ENCODE data around the gene LTK.
A peak's percentile ranks its signal among the peaks of the same experiment; 100 is the strongest.

Gene LTK

DNA sequence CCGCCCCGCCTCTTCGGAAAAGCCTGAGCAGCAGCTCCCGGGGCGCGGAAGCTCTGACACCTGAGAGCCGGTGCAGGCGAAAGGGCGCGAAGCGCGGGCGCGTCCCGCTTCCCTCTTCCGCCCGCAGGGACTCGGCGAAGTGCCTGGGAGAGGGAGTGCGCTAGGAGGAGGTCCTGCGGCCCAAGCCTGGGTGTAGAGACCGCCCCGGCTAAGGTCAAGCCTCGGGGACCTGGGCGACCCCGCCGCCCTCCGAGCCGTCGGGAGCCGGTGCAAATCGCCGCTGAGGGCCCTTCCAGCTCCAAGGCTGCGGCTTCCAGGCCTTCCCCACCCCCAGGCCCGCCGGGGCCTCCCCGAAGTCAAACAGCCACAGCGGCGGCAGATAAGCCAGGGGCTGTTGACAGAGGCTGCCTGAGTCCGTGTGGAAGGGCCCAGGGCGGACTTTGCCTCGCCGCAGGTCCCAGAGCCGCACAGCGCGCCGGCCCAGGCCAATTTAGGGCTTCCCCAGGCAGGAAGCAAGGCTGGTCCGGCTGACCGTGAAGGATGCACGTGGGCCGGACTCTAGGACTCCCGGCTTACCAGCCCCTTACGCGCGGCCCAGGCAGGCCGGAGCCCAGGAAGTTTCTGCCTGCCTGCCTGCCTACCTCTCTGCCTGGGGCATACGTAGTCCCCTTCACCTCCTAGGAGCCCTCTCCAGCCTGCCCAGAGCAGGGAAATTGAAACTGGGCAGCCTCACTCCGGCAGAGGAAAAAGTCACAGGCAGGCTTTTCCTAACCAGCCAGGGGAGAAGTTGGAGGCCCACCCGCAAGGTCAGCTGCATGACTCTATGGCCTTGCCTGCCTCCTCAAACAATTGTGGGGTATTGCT lies 17.7 kb downstream of the LTK start:
- no peak for DNase-seq

DNA sequence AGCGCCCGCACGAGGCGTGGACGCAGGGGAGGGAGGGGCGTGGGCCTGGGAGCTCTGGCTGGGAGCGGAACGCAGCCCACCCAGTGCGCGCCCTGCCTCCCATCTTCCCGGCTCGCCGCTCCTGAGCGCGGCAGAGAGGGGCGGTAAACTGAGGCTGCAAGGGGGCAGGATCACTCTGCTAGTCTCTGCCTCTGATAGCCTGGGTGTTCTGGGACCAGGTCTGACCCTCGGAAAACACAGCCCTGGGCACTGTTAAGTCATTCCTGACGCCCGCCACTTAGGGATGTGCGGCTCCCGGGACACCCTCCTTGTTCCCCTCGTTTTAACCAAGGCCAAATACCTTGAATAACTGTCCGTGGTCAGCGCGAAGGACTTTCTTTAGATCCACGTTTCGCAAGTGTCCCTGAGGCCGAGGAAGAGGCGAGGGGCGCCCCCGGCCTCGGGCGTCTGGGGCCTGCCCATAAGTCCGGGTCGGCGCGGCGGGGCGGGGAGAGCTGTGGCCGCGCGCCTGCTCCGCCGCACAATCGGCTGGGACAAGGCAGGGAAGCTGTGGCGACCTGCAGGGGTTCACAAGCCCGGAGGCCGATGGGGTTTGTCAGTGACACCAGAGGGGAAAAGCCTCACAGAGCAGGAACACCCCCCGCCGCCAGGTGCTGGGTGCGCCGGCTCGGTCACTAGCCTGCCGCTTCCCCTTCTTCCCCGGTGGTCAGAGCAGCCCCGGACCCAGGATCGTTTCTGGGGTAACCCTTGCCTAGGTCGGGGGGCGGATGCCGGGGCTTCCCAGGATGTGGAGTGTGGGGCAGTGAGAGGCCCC lies 18.5 kb downstream of the LTK start:
- DNase-seq: peak in 1 of 2 donors; percentile 38

DNA sequence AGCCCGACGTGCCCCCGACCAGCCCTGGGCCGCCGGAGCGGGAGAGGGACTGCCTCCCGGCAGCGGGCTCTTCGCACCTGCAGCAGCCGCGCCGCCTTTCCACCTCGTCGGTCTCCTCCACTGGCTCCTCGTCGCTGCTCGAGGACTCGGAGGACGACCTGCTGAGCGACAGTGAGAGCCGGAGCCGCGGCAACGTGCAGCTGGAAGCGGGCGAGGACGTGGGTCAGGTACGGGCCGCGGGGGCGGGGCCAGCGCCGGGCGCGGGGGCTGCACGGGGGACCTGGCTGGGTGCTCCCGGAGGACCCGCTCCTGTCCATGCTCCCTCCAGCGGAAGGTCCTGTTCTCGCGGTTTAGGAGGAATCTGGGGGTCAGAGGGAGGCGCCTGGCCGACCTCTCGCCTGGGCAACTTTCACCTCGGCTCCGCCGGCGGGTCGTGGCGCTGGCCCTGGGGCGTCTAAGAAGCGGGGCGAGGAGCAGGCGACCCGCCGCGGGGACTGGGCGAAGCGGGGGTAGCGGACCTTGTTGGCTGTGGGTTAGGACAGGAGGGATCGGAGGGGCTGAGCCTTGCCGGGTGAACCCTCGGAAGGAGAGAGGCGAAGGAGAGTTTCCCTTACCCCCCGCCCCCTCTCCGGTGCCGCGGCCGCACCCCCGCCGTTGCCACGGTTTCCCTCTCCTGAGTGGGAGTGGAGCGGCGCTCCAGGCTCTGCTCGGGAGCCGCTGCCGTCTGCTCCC lies 19.3 kb downstream of the LTK start:
- peak; percentile 34 to 50 for DNase-seq

DNA sequence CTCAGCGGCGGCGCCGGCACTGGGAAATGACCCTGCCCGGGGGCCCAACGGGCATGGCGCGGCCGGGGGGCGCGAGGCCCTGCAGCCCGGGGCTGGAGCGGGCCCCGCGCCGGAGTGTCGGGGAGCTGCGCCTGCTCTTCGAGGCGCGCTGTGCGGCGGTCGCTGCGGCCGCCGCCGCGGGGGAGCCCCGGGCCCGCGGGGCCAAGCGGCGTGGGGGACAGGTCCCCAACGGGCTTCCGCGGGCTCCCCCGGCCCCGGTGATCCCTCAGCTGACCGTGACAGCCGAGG lies 19.8 kb downstream of the LTK start:
- no peak for DNase-seq

DNA sequence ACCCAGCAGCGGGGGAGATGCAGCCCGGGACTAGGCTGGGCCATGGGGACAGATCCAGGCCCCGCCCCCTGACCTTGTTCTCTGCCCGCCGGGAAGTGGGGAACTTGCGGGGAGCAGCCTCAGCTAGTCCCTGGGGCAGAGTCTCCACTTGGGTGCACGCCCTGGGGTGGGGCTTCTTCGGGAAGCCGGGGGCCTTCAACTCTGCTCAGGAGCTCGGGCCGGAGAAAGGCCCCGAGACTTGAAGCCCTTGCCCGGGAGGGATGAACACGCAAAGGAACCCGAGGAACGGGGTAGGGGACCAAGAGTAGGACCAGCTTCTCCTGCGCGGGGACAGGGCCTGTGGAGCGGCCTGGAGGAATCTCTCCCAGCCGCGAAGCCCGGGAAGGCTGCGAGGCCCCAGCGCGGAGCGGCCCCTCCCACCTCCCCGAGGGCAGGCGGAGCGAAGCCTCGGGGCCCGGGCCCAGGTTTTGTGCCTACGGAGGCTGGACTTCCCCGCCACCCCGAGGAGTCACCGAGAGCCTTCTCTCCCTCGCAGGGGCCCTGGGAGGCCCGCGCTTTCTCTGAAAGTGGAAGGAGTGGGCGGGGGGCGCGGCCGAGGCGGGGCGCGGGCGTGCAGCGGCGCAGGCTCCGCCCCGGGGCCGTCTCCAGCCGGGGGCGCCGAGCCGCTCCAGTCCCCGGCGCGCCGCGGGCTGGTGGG lies 20.3 kb downstream of the LTK start, which contains the start of gene ITPKA:
ITPKA (plus strand) TSS at position 670 of the 697 bp plus-strand sequence. CDS start 54 bp downstream, outside the sequence.
- peak; percentile 90 for DNase-seq

DNA sequence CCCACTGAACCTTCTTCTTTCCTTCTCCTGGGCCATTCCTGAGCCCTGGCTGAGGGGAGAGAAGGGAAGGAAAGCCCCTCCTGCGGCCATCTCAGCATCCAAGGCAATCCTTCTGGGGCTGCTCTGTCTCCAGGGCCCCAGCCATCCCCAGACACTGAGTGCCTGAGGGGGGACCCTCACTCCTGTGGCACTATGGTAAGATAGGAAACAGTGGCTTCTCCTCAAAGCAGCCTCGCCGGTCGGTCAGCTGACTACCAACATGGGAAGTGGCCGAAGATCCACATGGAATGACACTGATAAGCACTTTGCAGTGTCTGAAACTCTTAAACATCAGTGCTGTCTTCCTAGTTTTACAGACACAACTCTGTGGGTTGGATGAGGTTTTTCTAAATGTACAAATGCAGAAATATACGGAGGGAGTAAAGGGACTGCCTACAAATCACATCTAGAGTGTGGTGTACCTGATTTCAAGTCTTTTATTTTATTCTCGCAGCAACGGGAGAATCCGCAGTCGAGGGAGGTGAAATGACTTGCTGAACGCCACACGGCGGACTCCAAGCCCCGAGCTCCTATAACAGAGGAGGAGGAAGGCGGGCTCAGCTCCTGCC lies 20.9 kb downstream of the LTK start:
- no peak for DNase-seq

DNA sequence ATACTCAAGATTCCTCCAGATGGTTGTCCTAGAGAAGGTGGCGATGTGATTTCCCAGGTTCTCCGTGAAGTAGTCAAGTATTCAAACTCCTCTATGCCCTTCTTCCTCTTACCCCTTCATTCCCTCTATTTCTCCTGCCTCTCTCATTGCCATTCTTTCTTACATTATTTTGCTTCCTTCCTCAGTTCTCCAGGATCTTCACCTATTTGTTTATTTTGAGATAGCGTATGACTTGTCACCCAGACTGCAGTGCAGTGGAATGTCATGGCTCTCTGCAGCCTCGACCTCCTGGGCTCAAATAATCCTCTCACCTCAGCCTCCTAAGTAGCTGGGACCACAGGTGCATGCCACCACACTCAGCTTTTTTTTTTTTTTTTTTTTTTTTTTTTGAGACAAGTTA lies 21.7 kb downstream of the LTK start:
- DNase-seq: no peak

DNA sequence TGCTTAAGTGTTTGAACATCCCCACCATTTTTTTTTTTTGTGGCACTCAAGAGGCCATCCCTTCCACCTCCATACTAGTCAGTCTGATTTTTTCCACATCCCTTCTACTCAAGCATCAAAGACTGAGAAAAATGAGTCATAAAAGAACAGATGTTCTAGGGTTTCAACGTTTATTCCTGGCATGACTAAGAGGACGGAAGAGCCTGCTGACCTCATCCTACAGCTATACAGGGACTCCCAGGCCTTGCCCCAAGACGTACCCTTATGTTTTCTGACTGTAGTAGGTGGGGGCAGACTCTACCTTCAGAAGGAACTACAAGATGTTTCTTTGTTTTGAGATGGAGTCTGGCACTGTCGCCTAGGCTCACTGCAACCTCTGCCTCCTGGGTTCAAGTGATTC lies 23.3 kb downstream of the LTK start:
- peak in 1 of 2 donors; percentile 39 for DNase-seq

DNA sequence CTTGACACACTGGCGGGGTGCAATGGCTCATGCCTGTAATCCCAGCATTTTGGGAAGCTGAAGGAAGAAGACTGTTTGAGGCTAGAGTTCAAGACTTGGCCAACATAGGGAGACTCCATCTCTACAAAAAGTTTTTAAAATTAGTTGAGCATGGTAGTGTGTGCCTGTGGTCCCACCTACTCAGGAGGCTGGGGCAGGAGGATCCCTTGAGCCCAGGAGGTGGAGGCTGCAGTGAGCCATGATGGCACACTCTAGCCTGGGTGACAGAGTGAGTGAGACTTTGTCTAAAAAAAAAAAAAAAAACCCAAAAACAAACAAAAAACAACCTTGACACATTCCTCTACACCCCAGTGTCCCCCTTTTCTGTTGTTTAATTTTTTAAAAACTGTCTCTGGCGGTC lies 24.0 kb downstream of the LTK start:
- DNase-seq: no peak

DNA sequence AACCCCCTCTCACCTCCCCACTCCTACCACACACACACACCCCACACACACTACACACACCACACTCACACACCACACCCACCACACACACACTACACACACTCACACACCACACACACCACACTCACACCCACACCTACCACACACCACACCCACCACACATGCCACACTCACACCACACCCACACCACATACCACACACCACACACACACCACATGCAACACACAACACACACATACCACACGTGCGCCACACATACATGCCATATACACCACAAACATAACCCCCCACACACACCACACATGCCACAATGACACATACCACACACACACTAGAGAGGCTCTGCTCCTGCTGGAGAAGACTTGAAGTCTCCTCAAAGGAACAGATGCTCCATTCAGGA lies 25.8 kb downstream of the LTK start:
- DNase-seq: no peak

DNA sequence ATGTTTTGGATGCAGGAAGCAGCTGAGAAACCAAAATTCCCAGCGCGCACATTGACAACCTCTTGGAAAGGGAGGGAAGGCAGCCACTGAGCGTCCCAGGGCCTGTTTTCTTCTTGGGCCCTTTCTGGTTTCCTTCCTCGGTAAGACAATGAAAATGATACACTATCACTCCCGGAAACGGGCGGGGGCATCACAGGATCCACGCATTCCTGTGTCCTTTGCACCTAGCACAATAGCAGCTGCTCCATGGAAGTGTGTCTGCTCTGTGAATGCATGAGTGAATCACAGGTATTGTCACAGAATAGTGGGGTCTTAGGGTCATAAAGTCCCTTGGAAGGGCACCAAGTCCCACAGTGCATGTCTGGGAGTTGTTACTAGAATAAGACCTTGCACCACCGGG lies 26.2 kb downstream of the LTK start:
- no peak for DNase-seq

DNA sequence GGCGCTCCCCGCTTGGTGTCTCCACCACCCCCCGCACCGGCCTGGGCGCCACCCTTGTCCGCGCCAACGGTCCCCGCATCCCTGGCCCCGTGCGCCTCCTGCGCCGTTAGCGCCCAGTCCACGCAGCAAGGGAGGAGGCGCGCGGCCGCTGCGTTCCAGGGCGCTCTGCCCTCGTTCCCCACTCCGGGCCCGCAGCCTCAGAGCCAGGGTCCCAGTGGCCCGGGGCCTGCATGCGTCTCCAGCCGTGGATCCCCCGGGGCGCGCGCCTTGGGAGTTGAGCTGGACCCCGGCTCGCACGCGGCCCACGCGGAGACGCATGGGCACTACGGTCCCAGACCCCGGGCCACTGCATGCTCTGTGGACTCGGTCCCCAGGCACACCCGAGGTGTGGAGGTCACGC lies 27.3 kb downstream of the LTK start:
- no peak for DNase-seq

DNA sequence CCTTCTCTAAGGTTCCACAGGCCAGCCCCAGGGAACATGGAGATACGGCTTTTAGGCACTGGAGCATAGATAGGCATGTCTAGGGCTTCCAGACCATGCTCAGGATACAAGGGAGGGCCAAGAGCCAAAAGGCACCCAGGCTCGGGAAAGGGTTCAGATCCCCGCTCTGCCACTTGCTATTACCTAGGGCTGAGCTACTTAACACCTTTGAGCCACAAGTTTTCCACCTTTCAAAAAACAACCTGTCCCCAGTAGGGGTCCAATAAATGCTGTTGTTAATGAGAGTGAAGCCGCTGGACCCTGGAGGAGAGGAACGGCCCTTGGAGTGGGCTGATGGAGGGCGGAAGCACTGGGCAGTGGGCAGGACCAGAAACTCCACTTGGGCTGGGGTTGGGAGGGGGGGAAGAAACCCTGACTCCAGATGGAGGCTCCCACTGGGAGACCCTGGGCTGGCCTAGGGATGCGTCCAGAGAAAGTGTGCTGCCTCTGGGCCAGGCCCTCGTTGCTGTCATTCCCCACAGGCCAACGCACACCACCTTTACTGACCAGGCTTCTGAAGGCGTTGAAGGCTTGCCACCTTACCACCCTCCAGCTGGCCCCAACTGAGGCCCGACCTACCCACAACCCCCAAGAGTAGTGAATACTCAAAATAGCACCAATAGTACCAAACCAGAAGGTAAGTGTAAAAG lies 28.5 kb downstream of the LTK start:
- DNase-seq: no peak

DNA sequence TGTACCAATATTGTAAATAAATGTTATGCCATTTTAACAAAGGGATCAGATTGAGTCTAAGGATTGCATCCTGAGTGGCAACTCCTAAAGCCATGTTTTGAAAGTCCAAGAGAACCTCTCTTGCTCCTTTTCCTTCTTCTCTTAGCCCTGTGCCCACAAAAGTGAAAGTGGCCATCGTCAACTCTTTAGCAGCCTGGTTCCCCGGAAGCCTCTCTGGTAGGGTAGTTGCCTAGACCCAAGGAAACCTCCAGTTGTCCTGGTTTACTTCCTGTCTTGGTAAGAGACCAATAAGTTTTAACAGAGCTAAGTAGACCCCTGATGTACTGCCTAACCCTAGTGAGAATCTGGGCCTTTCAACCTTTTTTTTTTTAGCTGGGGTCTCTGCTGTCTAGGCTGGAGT lies 30.1 kb downstream of the LTK start:
- no peak for DNase-seq

DNA sequence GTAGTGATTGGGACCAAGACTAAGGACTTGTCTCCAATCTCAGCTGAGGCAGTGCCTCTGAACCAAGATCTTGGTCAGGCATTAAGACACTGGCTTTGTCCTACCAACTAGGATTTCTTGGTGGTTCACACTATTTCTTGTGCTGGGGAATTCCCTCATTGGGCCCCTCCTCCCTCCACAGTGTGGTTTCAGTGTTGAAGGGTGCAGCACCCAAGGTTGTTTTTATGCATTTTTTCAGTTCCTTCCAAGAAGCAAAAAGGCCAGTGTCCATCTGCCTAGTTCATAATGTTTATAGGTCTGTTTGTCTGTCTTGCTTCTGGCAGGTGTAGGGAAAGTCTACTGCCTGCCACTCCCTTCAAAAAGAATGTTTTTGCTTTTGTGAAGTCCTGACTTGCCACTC lies 30.5 kb downstream of the LTK start:
- DNase-seq: peak in 1 of 2 donors; percentile 17

DNA sequence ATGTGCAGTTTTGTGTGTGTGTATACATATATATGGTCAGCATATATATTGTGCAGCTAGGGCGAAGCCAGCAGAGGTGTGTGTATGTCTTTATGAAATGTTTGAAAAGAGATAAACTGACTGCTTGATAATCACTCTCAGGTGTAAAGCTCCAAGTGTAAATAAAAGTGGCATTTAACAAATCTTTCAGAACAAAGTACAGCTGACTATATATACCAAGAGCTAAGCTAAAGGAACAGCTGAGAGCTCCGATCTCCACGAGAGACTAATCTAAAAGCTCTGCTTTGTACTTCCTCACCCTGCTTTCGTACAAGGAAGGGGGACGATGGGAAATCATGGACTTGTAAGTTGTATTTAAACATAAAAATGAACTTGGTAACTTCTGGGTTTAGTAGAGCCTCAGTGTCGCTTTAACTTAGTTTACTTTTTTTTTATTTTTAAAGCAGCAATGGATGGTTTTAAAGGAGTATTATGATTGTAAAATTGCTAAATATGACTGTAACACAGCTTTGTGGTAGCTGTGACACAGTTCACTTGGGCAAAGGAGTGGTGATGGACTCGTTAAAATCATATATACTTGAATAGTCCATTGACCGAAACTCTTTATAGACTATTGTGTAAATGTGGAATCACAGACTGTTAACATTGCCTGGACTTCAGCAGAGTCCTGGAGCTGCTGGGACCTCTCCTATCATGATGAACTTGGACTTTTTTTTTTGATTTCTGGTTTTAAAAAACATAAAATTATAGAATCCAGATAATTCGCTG lies 31.3 kb downstream of the LTK start:
- no peak for DNase-seq

DNA sequence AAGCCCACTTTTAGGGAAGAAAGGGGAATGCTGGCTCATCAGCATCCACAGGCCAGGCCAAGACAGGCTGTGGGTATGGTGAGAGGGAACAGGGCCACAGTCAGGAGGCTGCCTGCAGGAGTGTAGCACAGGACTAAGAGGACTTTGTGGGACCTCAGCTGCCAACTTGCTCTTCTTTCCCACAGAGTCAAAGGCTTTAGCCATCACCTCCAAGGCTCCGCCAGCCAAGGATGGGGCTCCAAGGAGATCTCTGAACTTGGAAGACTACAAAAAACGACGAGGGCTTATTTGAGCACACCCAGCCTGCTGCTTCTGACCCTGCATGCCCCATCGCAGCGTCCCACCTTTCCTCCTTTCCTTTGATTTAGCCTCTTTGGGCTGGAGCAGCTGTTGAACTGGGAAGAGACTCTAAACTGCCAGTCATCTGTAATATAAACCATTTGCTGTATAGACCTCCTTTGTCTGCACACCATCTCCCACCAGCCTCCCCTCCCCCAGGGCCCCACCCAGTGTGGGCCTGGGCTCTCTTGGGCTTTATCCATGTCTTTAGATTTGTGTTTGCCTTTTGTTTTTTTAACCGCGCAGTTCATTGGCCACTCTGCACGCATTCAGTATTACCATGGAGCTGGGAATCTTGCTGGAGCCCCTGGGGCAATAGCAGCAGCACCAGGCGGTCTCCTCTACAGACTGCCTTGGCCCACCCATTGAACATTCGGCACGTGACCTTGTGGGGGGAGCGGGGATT lies 33.1 kb downstream of the LTK start:
- no peak for DNase-seq

DNA sequence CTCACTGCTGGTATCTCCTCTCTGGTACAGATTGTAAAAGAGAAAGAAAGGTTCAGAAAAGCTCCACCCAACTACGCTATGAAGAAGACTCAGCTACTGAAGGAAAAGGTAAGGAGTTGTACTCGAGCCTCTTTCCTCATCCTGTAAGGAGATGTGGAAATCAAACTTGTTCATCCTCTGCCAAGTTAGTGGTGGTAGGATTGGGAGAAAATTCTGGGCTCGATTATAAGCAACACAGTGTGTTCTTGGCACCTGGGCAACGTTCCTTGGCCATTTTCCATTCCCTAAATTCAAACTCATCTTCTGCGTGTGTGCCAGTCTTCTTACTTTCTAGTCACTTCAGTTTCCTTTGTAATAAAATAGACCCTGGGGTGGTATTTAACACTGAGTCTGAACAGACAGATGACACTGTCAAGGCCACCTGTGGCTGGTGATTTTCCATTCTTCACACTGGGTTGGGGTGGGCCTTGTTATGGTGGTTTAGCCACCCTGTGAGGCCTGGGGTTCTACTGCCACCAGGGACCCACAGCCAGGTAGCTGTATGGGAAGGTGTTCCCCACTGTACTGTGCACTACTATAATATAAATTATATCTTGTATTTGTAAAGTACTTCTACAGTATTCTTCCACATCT lies 37.1 kb downstream of the LTK start:
- no peak for DNase-seq

DNA sequence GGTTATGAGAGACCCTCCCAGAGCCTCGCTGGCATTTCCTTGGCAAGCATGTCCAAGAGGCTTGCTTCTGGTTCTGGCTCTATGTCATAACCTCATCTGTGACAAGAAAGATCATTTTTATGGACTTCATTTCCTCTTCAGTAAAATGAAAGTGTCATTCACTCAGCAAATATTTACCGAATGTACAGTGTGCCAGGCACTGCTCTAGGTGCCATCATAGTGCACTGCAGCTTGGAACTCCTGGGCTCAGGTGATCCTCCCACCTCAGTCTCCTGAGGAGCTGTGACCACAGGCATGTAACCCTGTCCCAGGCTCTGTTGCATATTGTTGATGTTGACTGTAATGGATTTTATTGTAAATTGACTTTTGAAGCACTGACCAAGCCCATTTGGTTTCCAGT lies 38.7 kb downstream of the LTK start:
- no peak for DNase-seq

DNA sequence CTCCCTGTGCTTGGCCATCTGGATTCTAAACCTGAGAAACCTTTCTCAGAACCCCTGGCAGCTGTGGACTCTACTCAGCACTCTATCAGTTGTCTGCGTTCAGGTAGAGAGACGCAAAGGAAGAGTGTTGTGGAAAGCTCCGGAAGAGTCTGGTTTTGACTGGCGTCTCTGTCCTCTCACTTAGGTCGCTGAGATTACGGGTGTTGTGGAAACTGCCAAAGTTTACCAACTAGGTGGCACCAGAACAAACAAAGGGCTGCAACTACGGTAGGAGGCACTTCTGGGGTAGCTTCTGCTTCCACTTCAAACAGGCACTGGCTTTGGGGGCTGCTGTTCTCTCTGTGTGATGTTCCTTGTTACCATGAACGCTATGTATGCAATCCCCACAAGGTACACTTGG lies 39.2 kb downstream of the LTK start:
- DNase-seq: no peak

Data from activated CD4-positive, alpha-beta T cell treated with anti-CD3 and anti-CD28 coated beads for 4 hours (primary cell).